Esophagus squamous epithelium (tissue), 5 donors: ENCODE results near the gene ASCL3. TPM values are rescaled to one million over a fixed set of nuclear protein-coding genes. Genes with fewer than 3 reads are reported as not detected.
"Not testable (repeated sequence)": the region's sequence is repeated elsewhere in the genome, so short reads cannot be mapped to it uniquely, and the experiment has no call there.

Source experiments
- DNase-seq: peaks from one replicate; lab custom pipeline; 2025; lab: John Stamatoyannopoulos, UW
- H3K27ac ChIP-seq, 4 donors: fragments of 200-600 bp; sonication (generic); one replicate each; pipeline ENCODE4 v1.5.1; 2016 to 2019; ENCODE audit warnings: mild to moderate bottlenecking in 1 of 4
- H3K27me3 ChIP-seq, 4 donors: fragments of 200-600 bp; sonication (generic); 1 replicate in 3 of 4; 2 replicates in 1 of 4; pipeline versions ENCODE4 v1.5.1 to v1.6.0; 2017 to 2021; ENCODE audit warnings: antibody characterized with exemption in 1 of 4
- H3K36me3 ChIP-seq, 3 donors: fragments of 200-600 bp; sonication (generic); one replicate each; pipeline ENCODE4 v1.5.1; 2016 to 2019
- H3K4me1 ChIP-seq, 3 donors: fragments of 200-600 bp; sonication (generic); one replicate each; pipeline ENCODE4 v1.5.1; 2017 to 2019
- H3K4me3 ChIP-seq, 4 donors: fragments of 200-600 bp; sonication (generic); 1 replicate in 3 of 4; 2 replicates in 1 of 4; pipeline ENCODE4 v1.5.1; 2016 to 2019; ENCODE audit warnings: mild to moderate bottlenecking in 2 of 4, moderate library complexity in 1 of 4
- H3K9me3 ChIP-seq, 3 donors: fragments of 200-600 bp; sonication (generic); one replicate each; pipeline ENCODE4 v1.5.1; 2016 to 2019
- CTCF ChIP-seq, 6 experiments: fragments of 450-650 bp in 4 of 6; fragments of 200-600 bp in 2 of 6; sonication (generic) in 2 of 6; IDR thresholded peaks; one replicate each; pipeline ENCODE4 v1.5.1; 2016 to 2019; ENCODE audit warnings: antibody characterized with exemption in 6 of 6, mild to moderate bottlenecking in 4 of 6, moderate library complexity in 4 of 6
- POLR2A ChIP-seq, 4 donors: fragments of 450-650 bp; IDR thresholded peaks; one replicate each; pipeline ENCODE4 v1.6.1; 2017; ENCODE audit warnings: antibody characterized with exemption in 4 of 4, mild to moderate bottlenecking in 4 of 4, moderate library complexity in 3 of 4
- WGBS, 2 donors: methylation state at CpG; one replicate each; pipeline ENCODE4 v1.1.5; 2018; 5-methylcytosine and 5-hydroxymethylcytosine counted together
- intact Hi-C: fragments of 100-400 bp; cut with DNase I; formaldehyde crosslinking; loops from one replicate; pipeline ENCODE4 v1.15.0; 2022
- small RNA-seq, 4 donors: library from RNA; depleted of rRNA; stranded (forward); fragments of <200 nt; gene quantifications; one replicate each; pipeline ENCODE3, GENCODE V24; 2016
- total RNA-seq, 4 donors: library from RNA; depleted of rRNA; stranded (reverse); fragments of >200 nt; gene quantifications; one replicate each; pipeline ENCODE4 v1.1.0, GENCODE V29; 2016
- donor health status: DM: yes; HTN: yes; CAD: no.

The ASCL3 gene
- total RNA-seq, 4 donors from 2014 or later: not detected

- no peak for DNase-seq
- intact Hi-C loops: no loop called here
These were observed 43.6 kb downstream of the ASCL3 start for GRCh38 chr11:8899119-8899753.

GRCh38 chr11:8891185-8891584, 51.6 kb downstream of the ASCL3 start:
- 89 to 98% methylated on average over 2 of the region's 2 CpGs for WGBS, 2 donors
- H3K27me3 ChIP-seq, intact Hi-C loops, H3K27ac ChIP-seq, H3K4me3 ChIP-seq, H3K4me1 ChIP-seq, DNase-seq, H3K9me3 ChIP-seq, H3K36me3 ChIP-seq: not testable (repeated sequence)

More at GRCh38 chr11:8899119-8899753, 43.6 kb downstream of the ASCL3 start:
- Histone ChIP-seq H3K4me1 (no peaks in the 10 kb centered on the region), H3K36me3 (no peaks in the 10 kb centered on the region), H3K9me3 (peaks cover 0 to 21% (median 4%) of the 10 kb centered on the region in 3 donors), H3K27me3 (no peaks in the 10 kb centered on the region), H3K4me3 (no peak overlapping the region), H3K27ac (no peak overlapping the region)
- TF ChIP-seq CTCF (IDR thresholded peaks at IDR 0.05) (no peak), POLR2A (IDR thresholded peaks at IDR 0.05) (no peak)

Small RNA genes lying within 50 kb of the gene (small RNA-seq; reads per million reads assigned to genes)
- 0 reads per million in 4 donors for gene RF00019

Other genes with a start within 250 kb of the ASCL3 start
- 10 to 100 TPM in 3 of 4 donors, 1 to 10 TPM in 1; 9.8 to 37.2 (median 23.1) TPM for gene AKIP1, start 31.8 kb downstream of the ASCL3 start, total RNA-seq
- gene C11orf16, start 10.1 kb downstream of the ASCL3 start, total RNA-seq: not detected
- gene TMEM9B, start 21.4 kb upstream of the ASCL3 start, total RNA-seq: 10 to 100 TPM; 41.7 to 73.2 (median 57.6) TPM
- gene NRIP3, start 61.0 kb upstream of the ASCL3 start, total RNA-seq: 1 to 10 TPM in 2 of 4 donors, under 1 TPM in 2; 0.66 to 1.4 (median 1.0) TPM
- gene SCUBE2, start 148.6 kb upstream of the ASCL3 start, total RNA-seq: 1 to 10 TPM in 3 of 4 donors, under 1 TPM in 1; 0.97 to 4.9 (median 3.8) TPM